Measurements from ENCODE around the gene ASPSCR1. TPM values are rescaled to one million over a fixed set of nuclear protein-coding genes. Genes with fewer than 3 reads are reported as not detected.

ASPSCR1 gene
- total and polyA plus RNA-seq, 10 of the 15 experiments (the other 5 are each of a cell fraction or from before 2014, with no cell fraction given): 1.5 to 48.4 (median 25.4) TPM

DNA sequence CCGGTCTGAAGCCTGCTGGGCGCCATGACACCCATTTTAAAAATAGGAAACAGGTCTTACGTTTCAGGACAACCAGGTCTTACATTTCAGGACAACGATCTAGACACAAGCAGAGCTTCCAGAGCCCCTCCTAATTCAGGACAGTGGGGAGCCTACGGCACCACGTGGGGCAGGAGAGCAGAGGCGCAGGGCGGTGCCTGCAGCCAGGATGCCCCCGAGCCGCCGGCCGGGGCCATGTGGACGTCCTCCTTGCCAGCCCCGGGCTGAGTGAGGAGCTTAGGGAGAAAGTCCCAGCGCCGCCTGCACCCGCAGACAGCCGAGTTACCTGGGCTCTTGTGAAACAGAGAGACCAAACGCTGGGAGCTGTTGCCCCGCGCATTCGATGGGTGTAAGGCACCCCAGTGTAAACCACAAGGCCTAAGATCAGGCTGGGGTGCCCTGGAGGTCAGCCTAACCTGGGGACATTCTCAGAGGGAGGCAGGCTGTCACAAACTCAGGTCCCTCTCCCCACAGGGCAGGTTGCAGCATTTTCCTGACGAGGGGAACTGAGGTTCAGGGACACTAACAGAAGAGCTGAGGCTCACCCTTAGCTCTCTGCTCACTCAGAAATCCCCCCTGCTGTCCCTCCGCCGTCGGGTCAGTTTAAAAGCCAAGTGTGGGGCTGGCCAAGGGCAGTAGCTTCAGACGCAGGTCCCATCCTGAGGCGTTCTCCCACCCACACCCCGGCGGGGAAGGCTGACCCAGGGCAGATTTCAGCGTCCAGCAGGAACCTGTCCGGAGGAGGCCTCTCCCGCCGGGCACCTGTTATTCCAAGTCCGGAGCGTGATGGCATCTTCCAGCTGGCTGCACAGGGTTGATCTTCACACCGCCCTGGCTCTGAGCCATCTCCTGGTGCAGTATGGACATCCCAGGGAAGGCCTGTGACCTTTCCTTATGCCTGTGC, 14.7 kb upstream of the ASPSCR1 start (continued):
- TF ChIP-seq, protein P1, sequence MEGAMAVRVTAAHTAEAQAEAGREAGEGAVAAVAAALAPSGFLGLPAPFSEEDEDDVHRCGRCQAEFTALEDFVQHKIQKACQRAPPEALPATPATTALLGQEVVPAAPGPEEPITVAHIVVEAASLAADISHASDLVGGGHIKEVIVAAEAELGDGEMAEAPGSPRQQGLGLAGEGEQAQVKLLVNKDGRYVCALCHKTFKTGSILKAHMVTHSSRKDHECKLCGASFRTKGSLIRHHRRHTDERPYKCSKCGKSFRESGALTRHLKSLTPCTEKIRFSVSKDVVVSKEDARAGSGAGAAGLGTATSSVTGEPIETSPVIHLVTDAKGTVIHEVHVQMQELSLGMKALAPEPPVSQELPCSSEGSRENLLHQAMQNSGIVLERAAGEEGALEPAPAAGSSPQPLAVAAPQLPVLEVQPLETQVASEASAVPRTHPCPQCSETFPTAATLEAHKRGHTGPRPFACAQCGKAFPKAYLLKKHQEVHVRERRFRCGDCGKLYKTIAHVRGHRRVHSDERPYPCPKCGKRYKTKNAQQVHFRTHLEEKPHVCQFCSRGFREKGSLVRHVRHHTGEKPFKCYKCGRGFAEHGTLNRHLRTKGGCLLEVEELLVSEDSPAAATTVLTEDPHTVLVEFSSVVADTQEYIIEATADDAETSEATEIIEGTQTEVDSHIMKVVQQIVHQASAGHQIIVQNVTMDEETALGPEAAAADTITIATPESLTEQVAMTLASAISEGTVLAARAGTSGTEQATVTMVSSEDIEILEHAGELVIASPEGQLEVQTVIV (IDR thresholded peaks at IDR 0.05; ENCODE audit: borderline replicate concordance, partially characterized antibody): no peak
- TF ChIP-seq SKIL (IDR thresholded peaks at IDR 0.05; ENCODE audit: low read depth, poor library complexity, severe bottlenecking) (no peak), HDGF (IDR thresholded peaks at IDR 0.05) (no peak), CHD4 (IDR thresholded peaks at IDR 0.05) (no peak), STAT3 (IDR thresholded peaks at IDR 0.05; ENCODE audit: low read depth, low read length) (no peak)
